Measurements from ENCODE around the gene MAP3K6. TPM values are rescaled to one million over a fixed set of nuclear protein-coding genes. Genes with fewer than 3 reads are reported as not detected.

Gene MAP3K6
- total and polyA plus RNA-seq, 2 of the 13 experiments (the other 11 are each of a cell fraction or from before 2014, with no cell fraction given) = 2.7 to 3.2 TPM

DNA sequence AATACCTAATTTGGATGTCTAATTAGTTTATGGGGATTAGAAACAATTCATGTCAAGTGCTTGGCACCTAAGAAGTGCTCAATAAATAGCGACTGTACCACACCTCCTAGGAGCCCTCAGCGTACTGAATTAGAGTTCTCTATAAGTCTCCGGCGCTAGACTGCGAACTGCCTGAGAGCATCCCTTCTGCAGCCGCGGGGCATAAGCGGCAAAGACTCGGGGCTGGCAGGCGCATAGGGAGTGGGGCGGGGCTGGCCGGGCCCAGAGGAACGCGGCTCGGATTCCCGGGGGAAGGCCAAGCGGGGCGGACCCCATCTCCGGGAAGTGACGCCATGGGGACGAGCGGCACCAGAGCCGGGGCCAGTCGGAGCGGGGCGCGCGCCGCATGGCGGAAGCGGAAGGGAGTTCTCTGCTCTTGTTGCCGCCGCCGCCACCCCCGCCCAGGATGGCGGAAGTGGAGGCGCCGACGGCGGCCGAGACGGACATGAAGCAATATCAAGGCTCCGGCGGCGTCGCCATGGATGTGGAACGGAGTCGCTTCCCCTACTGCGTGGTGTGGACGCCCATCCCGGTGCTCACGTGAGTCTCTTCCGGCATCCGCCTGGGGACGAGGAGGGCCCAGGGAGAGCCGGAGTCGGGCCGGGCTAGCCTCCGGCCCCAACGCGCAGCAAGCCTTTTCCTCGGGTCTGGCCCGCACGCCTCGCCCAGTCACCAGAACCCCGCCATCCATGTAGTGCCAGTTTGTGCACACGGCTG is 44.8 kb downstream of the MAP3K6 start, which contains the start of gene TMEM222 (continued):
- TF ChIP-seq, protein P1, sequence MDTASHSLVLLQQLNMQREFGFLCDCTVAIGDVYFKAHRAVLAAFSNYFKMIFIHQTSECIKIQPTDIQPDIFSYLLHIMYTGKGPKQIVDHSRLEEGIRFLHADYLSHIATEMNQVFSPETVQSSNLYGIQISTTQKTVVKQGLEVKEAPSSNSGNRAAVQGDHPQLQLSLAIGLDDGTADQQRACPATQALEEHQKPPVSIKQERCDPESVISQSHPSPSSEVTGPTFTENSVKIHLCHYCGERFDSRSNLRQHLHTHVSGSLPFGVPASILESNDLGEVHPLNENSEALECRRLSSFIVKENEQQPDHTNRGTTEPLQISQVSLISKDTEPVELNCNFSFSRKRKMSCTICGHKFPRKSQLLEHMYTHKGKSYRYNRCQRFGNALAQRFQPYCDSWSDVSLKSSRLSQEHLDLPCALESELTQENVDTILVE (CRISPR knock-in tag; IDR thresholded peaks at IDR 0.05) = peak; percentile 93
- TF ChIP-seq, protein P2, sequence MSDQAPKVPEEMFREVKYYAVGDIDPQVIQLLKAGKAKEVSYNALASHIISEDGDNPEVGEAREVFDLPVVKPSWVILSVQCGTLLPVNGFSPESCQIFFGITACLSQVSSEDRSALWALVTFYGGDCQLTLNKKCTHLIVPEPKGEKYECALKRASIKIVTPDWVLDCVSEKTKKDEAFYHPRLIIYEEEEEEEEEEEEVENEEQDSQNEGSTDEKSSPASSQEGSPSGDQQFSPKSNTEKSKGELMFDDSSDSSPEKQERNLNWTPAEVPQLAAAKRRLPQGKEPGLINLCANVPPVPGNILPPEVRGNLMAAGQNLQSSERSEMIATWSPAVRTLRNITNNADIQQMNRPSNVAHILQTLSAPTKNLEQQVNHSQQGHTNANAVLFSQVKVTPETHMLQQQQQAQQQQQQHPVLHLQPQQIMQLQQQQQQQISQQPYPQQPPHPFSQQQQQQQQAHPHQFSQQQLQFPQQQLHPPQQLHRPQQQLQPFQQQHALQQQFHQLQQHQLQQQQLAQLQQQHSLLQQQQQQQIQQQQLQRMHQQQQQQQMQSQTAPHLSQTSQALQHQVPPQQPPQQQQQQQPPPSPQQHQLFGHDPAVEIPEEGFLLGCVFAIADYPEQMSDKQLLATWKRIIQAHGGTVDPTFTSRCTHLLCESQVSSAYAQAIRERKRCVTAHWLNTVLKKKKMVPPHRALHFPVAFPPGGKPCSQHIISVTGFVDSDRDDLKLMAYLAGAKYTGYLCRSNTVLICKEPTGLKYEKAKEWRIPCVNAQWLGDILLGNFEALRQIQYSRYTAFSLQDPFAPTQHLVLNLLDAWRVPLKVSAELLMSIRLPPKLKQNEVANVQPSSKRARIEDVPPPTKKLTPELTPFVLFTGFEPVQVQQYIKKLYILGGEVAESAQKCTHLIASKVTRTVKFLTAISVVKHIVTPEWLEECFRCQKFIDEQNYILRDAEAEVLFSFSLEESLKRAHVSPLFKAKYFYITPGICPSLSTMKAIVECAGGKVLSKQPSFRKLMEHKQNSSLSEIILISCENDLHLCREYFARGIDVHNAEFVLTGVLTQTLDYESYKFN (CRISPR knock-in tag; conservative IDR thresholded peaks at IDR 0.05) = peak; percentile 42
- TF ChIP-seq ZNF7 (CRISPR knock-in tag; IDR thresholded peaks at IDR 0.05) (no peak), ZKSCAN8 (CRISPR knock-in tag; IDR thresholded peaks at IDR 0.05; ENCODE audit: borderline replicate concordance) (peak; percentile 73; the same call in 1 of the 2 replicates), NCOA2 (CRISPR knock-in tag; IDR thresholded peaks at IDR 0.05) (peak; percentile 69), AKAP8 (CRISPR knock-in tag; IDR thresholded peaks at IDR 0.05) (peak; percentile 88), ZNF598 (CRISPR knock-in tag; IDR thresholded peaks at IDR 0.05; ENCODE audit: borderline replicate concordance) (no peak), ZFY (CRISPR knock-in tag; IDR thresholded peaks at IDR 0.05) (peak; percentile 93), ZNF180 (CRISPR knock-in tag; IDR thresholded peaks at IDR 0.05; ENCODE audit: borderline replicate concordance, low read depth) (no peak), NRL (CRISPR knock-in tag; IDR thresholded peaks at IDR 0.05; ENCODE audit: borderline replicate concordance) (peak; percentile 80), SP140L (CRISPR knock-in tag; IDR thresholded peaks at IDR 0.05; ENCODE audit: borderline replicate concordance) (peak; percentile 68; the same call in 1 of the 2 replicates), TEAD3 (CRISPR knock-in tag; optimal IDR thresholded peaks at IDR 0.05; ENCODE audit: borderline replicate concordance) (peak; percentile 83), MAF1 (CRISPR knock-in tag; IDR thresholded peaks at IDR 0.05; ENCODE audit: borderline replicate concordance) (peak; percentile 92), SALL1 (CRISPR knock-in tag; IDR thresholded peaks at IDR 0.05) (peak; percentile 91), TBX3 (IDR thresholded peaks at IDR 0.05; ENCODE audit: borderline replicate concordance) (peak; percentile 67; the same call in 1 of the 2 replicates), NFE2L1 (CRISPR knock-in tag; IDR thresholded peaks at IDR 0.05; ENCODE audit: borderline replicate concordance) (peak; percentile 74), AGO1 (IDR thresholded peaks at IDR 0.05; ENCODE audit: low read depth, low read length, poor library complexity, severe bottlenecking) (no peak), TRIM24 (CRISPR knock-in tag; IDR thresholded peaks at IDR 0.05) (no peak), RELA (CRISPR knock-in tag; IDR thresholded peaks at IDR 0.05) (no peak), ZNF556 (CRISPR knock-in tag; IDR thresholded peaks at IDR 0.05; ENCODE audit: borderline replicate concordance) (peak; percentile 87; the same call in 1 of the 2 replicates)
- TF ChIP-seq, protein P3, sequence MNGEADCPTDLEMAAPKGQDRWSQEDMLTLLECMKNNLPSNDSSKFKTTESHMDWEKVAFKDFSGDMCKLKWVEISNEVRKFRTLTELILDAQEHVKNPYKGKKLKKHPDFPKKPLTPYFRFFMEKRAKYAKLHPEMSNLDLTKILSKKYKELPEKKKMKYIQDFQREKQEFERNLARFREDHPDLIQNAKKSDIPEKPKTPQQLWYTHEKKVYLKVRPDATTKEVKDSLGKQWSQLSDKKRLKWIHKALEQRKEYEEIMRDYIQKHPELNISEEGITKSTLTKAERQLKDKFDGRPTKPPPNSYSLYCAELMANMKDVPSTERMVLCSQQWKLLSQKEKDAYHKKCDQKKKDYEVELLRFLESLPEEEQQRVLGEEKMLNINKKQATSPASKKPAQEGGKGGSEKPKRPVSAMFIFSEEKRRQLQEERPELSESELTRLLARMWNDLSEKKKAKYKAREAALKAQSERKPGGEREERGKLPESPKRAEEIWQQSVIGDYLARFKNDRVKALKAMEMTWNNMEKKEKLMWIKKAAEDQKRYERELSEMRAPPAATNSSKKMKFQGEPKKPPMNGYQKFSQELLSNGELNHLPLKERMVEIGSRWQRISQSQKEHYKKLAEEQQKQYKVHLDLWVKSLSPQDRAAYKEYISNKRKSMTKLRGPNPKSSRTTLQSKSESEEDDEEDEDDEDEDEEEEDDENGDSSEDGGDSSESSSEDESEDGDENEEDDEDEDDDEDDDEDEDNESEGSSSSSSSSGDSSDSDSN (CRISPR knock-in tag; IDR thresholded peaks at IDR 0.05) = peak; percentile 92
- TF ChIP-seq, protein P4, sequence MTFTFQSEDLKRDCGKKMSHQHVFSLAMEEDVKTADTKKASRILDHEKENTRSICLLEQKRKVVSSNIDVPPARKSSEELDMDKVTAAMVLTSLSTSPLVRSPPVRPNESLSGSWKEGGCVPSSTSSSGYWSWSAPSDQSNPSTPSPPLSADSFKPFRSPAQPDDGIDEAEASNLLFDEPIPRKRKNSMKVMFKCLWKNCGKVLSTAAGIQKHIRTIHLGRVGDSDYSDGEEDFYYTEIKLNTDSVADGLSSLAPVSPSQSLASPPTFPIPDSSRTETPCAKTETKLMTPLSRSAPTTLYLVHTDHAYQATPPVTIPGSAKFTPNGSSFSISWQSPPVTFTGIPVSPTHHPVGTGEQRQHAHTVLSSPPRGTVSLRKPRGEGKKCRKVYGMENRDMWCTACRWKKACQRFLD (CRISPR knock-in tag; IDR thresholded peaks at IDR 0.05; ENCODE audit: borderline replicate concordance) = no peak; the same call in 1 of the 2 replicates
